ENCODE measurements around the gene LMBR1L.
A peak's percentile ranks its signal among the peaks of the same experiment; 100 is the strongest.
"Not testable (repeated sequence)": the region's sequence is repeated elsewhere in the genome, so short reads cannot be mapped to it uniquely, and the experiment has no call there.

Gene LMBR1L

GRCh38 chr12:49079793-49080192 lies 30.9 kb downstream of the LMBR1L start:
- TF ChIP-seq CTCF (conservative IDR thresholded peaks at IDR 0.05) (no peak), ZFX (IDR thresholded peaks at IDR 0.05) (no peak)
- no peak overlapping the region for H3K27ac ChIP-seq

GRCh38 chr12:49070971-49071370 lies 39.7 kb downstream of the LMBR1L start:
- TF ChIP-seq CTCF (conservative IDR thresholded peaks at IDR 0.05) (no peak), ZFX (IDR thresholded peaks at IDR 0.05) (no peak)
- H3K27ac ChIP-seq: no peak overlapping the region

GRCh38 chr12:49069507-49070346 lies 40.9 kb downstream of the LMBR1L start, which contains the start of gene RHEBL1:
RHEBL1 (minus strand) TSS chr12:49069979; CDS start chr12:49069785, 194 bp downstream.
- H3K27ac ChIP-seq: peak within 1 kb of the TSS; percentile 42
- TF ChIP-seq CTCF (conservative IDR thresholded peaks at IDR 0.05) (no peak; the same call in 1 of the 2 replicates), ZFX (IDR thresholded peaks at IDR 0.05) (no peak)

GRCh38 chr12:49068879-49069506 lies 41.7 kb downstream of the LMBR1L start:
- TF ChIP-seq ZFX (IDR thresholded peaks at IDR 0.05) (no peak), CTCF (conservative IDR thresholded peaks at IDR 0.05) (no peak)
- peak overlapping the region; percentile 42 for H3K27ac ChIP-seq

- H3K27ac ChIP-seq: no peak overlapping the region
- no peak for TF ChIP-seq ZFX (IDR thresholded peaks at IDR 0.05)
These were observed 44.5 kb downstream of the LMBR1L start for GRCh38 chr12:49066120-49066519.

GRCh38 chr12:49064767-49065152 lies 45.9 kb downstream of the LMBR1L start:
- TF ChIP-seq CTCF (conservative IDR thresholded peaks at IDR 0.05): no peak
- TF ChIP-seq ZFX (IDR thresholded peaks at IDR 0.05): no peak
- H3K27ac ChIP-seq: no peak overlapping the region

- H3K27ac ChIP-seq: not testable (repeated sequence)
These were observed 48.7 kb downstream of the LMBR1L start for GRCh38 chr12:49061916-49062315.

GRCh38 chr12:49061157-49061650 lies 49.4 kb downstream of the LMBR1L start:
- TF ChIP-seq ZFX (IDR thresholded peaks at IDR 0.05): no peak
- no peak for TF ChIP-seq CTCF (conservative IDR thresholded peaks at IDR 0.05)
- peak overlapping the region; percentile 99 for H3K27ac ChIP-seq
